ENCODE measurements around the gene JARID2. TPM values are rescaled to one million over a fixed set of nuclear protein-coding genes. Genes with fewer than 3 reads are reported as not detected.
A peak's percentile ranks its signal among the peaks of the same experiment; 100 is the strongest.

The JARID2 gene
- total and polyA plus RNA-seq, 2 of the 4 experiments (the other 2 are of a cell fraction) = 9.6 to 12.9 TPM

DNA sequence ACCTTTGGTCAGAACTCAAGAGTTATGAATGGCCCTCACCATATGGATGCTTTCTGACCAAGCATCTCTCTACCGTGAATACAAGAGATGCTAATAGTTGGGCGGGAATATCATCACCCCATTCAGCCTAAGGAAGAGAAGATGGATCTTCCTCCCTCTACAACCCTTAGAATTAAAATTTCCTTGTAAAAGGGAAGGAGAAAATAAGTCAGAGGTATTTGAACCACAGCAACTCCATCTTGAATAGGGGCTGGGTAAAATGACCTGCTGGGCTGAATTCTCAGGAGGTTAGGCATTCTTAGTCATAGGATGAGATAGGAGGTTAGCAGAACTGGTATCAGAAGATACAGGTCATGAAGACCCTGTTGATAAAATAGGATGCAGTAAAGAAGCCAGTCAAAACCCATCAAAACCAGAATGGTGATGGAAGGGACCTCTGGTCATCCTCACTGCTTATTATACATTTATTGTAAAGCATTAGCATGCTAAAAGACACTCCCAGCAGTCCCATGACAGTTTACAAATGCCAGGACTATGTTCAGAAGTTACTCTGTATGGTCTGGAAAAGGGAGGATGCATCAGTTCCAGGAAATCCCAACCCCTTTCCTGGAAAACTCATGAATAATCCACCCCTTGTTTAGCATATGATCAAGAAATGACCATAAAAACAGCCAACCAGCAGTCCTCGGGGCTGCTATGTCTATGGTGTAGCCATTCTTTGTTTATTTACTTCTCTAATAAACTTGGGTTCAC, 315.8 kb downstream of the JARID2 start:
- Histone ChIP-seq H3K4ac (ENCODE audit: low read depth, low read length) (no peak overlapping the region), H3K23ac (ENCODE audit: low read depth, low read length) (no peak overlapping the region), H3K9me3 (ENCODE audit: control insufficient read depth, insufficient read depth, low read length) (no peaks in the 10 kb centered on the region), H4K8ac (ENCODE audit: low read depth in 2 of 2, low read length in 2 of 2) (no peak overlapping the region), H2BK20ac (ENCODE audit: low read depth, low read length) (no peak overlapping the region), H3K4me1 (ENCODE audit: control insufficient read depth, insufficient read depth, low read length) (peaks cover 2% of the 10 kb centered on the region), H3K4me2 (ENCODE audit: low read depth, low read length) (no peak overlapping the region), H3K27ac (ENCODE audit: insufficient read depth, low read length) (no peak overlapping the region), H4K20me1 (ENCODE audit: insufficient read depth, low read length) (no peaks in the 10 kb centered on the region), H4K5ac (ENCODE audit: low read depth, low read length) (no peak overlapping the region), H2AFZ (replicated peaks; ENCODE audit: low read length, poor library complexity) (no peak overlapping the region), H3K9me1 (ENCODE audit: insufficient read depth, low read length) (no peaks in the 10 kb centered on the region), H2AK5ac (ENCODE audit: low read depth, low read length) (no peak overlapping the region), H2BK120ac (ENCODE audit: low read depth, low read length) (no peak overlapping the region), H3K79me1 (ENCODE audit: low read depth in 1 of 2, low read length in 2 of 2) (peaks cover 0 to 3% of the 10 kb centered on the region in 2 experiments; a peak in 1 of 4 replicates), H3K14ac (replicated peaks; ENCODE audit: low read depth, low read length) (no peak overlapping the region), H3K18ac (ENCODE audit: low read depth, low read length) (no peak overlapping the region), H3K56ac (ENCODE audit: extremely low read depth, insufficient read depth, low read length) (peak overlapping the region; percentile 11; the same call in 1 of the 2 replicates), H3K36me3 (ENCODE audit: control insufficient read depth, insufficient read depth, low read length) (no peaks in the 10 kb centered on the region), H2AK9ac (replicated peaks; ENCODE audit: low read depth, low read length, poor library complexity) (no peak overlapping the region), H2BK5ac (ENCODE audit: low read depth, low read length, poor library complexity, severe bottlenecking) (no peak overlapping the region), H3K27me3 (ENCODE audit: control insufficient read depth, insufficient read depth, low read length) (no peaks in the 10 kb centered on the region), H3K9ac (ENCODE audit: low read depth, low read length) (no peak overlapping the region), H4K91ac (ENCODE audit: insufficient read depth, low read depth, low read length) (no peak overlapping the region), H3K4me3 (ENCODE audit: insufficient read depth, low read depth, low read length) (no peak overlapping the region), H2BK15ac (ENCODE audit: low read depth, low read length) (no peak overlapping the region)
- no peak for DNase-seq
- no TSS peak for BruUV-seq (replicated peaks)
- in situ Hi-C loops (cut with MboI; ENCODE audit: low sequenced_read_pairs) (no loop called here), intact Hi-C loops (cut with micrococcal nuclease) (loop anchor here (2.0 kb wide), 1 partner anchor 15 kb away; no protein-coding TSS in a partner anchor), dilution Hi-C loops (cut with HindIII; ENCODE audit: low sequenced_read_pairs, unreplicated experiment) (no loop called here)
- CTCF ChIA-PET = no interaction called here
- no CpG with 5 or more reads among the region's 3 CpGs for WGBS, 2 experiments (ENCODE audit: extremely low coverage in 2 of 2, insufficient read length in 1 of 2)
- ATAC-seq (ENCODE audit: low read depth) = peak; percentile 53
- POLR2A ChIA-PET (ENCODE audit: unreplicated experiment) = no interaction called here
- TF ChIP-seq POLR2A (IDR thresholded peaks at IDR 0.05; ENCODE audit: low read depth, low read length) (no peak), FOS (IDR thresholded peaks at IDR 0.05; ENCODE audit: low read depth, low read length) (no peak), MAFK (IDR thresholded peaks at IDR 0.05; ENCODE audit: low read depth, low read length) (no peak), CHD1 (IDR thresholded peaks at IDR 0.05; ENCODE audit: low read depth, low read length) (no peak), MAZ (IDR thresholded peaks at IDR 0.05; ENCODE audit: borderline replicate concordance, low read depth, low read length) (no peak), ELK1 (IDR thresholded peaks at IDR 0.05; ENCODE audit: borderline replicate concordance, low read depth, low read length) (no peak), NFE2L2 (IDR thresholded peaks at IDR 0.05; ENCODE audit: low read depth, low read length) (no peak)
- TF ChIP-seq, protein P1, sequence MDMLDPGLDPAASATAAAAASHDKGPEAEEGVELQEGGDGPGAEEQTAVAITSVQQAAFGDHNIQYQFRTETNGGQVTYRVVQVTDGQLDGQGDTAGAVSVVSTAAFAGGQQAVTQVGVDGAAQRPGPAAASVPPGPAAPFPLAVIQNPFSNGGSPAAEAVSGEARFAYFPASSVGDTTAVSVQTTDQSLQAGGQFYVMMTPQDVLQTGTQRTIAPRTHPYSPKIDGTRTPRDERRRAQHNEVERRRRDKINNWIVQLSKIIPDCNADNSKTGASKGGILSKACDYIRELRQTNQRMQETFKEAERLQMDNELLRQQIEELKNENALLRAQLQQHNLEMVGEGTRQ (IDR thresholded peaks at IDR 0.05; ENCODE audit: low read depth, low read length) = no peak
